Neural progenitor cell (in vitro differentiated cells): ENCODE measurements around the gene RHOF. TPM values are rescaled to one million over a fixed set of nuclear protein-coding genes. Genes with fewer than 3 reads are reported as not detected.

Experiments
- DNase-seq: peaks from one replicate; pipeline ENCODE4 v3.0.0-alpha.2; 2016; ENCODE audit warnings: low spot score
- H2AFZ ChIP-seq: fragments of 200-600 bp; sonication (generic); replicated peaks from 2 replicates; pipeline ENCODE4 v1.6.1; 2016; ENCODE audit warnings: antibody characterized with exemption
- H3F3A ChIP-seq: fragments of 200-600 bp; sonication (generic); 2 replicates; pipeline ENCODE4 v1.6.1; 2016; ENCODE audit warnings: antibody characterized with exemption, low read depth
- H3K27ac ChIP-seq: fragments of 200-600 bp; sonication (generic); 2 replicates; pipeline ENCODE4 v1.5.1; 2016; ENCODE audit warnings: mild to moderate bottlenecking
- H3K27me3 ChIP-seq: fragments of 200-600 bp; sonication (generic); 2 replicates; pipeline ENCODE4 v1.6.1; 2016; ENCODE audit warnings: mild to moderate bottlenecking, moderate library complexity
- H3K36me3 ChIP-seq: fragments of 200-600 bp; sonication (generic); 2 replicates; pipeline ENCODE4 v1.5.1; 2016
- H3K4me1 ChIP-seq: fragments of 200-600 bp; sonication (generic); 2 replicates; pipeline ENCODE4 v1.6.1; 2016; ENCODE audit warnings: mixed run types
- H3K4me2 ChIP-seq: fragments of 200-600 bp; sonication (generic); 2 replicates; pipeline ENCODE4 v1.6.1; 2016
- H3K4me3 ChIP-seq: fragments of 200-600 bp; sonication (generic); 2 replicates; pipeline ENCODE4 v1.5.1; 2016
- H3K79me2 ChIP-seq: fragments of 200-600 bp; sonication (generic); 2 replicates; pipeline ENCODE4 v1.6.1; 2016; ENCODE audit warnings: low read depth
- H3K9ac ChIP-seq: fragments of 200-600 bp; sonication (generic); 2 replicates; pipeline ENCODE4 v1.6.1; 2016
- H3K9me3 ChIP-seq: fragments of 200-600 bp; sonication (generic); 2 replicates; pipeline ENCODE4 v1.5.1; 2016; ENCODE audit warnings: low read depth
- H4K20me1 ChIP-seq: fragments of 200-600 bp; sonication (generic); 2 replicates; pipeline ENCODE4 v1.6.1; 2016; ENCODE audit warnings: low read depth
- H3K27ac Mint-ChIP-seq: 3 replicates; pipeline ENCODE4 v1.8.0; 2021; ENCODE audit warnings: mixed read lengths
- H3K27me3 Mint-ChIP-seq: 2 replicates; pipeline ENCODE4 v1.8.0; 2022; ENCODE audit warnings: low read depth, mild to moderate bottlenecking, inconsistent platforms, moderate library complexity, mixed read lengths; ENCODE audit not compliant: insufficient read depth
- H3K36me3 Mint-ChIP-seq: 3 replicates; pipeline ENCODE4 v1.8.0; 2021; ENCODE audit warnings: mixed read lengths
- H3K4me1 Mint-ChIP-seq: 3 replicates; pipeline ENCODE4 v1.8.0; 2021; ENCODE audit warnings: mixed read lengths
- H3K4me3 Mint-ChIP-seq: 3 replicates; pipeline ENCODE4 v1.8.0; 2021; ENCODE audit warnings: mild to moderate bottlenecking, moderate library complexity, mixed read lengths
- H3K9me3 Mint-ChIP-seq: 3 replicates; pipeline ENCODE4 v1.8.0; 2020; ENCODE audit warnings: mixed read lengths
- EZH2 ChIP-seq: fragments of 200-600 bp; sonication (generic); IDR thresholded peaks from 2 replicates; pipeline ENCODE4 v1.6.1; 2017; ENCODE audit warnings: antibody characterized with exemption, mild to moderate bottlenecking, moderate library complexity
- EZH2phosphoT487 ChIP-seq: fragments of 200-600 bp; sonication (generic); IDR thresholded peaks from 2 replicates; pipeline ENCODE4 v1.6.1; 2017; ENCODE audit warnings: antibody characterized with exemption
- total RNA-seq: library from RNA; depleted of rRNA; stranded (reverse); fragments of >200 nt; gene quantifications from 2 replicates; pipeline ENCODE4 v1.2.3, GENCODE V29; 2015; ENCODE audit warnings: low replicate concordance
- TF ChIP-seq, protein P1 (sequence below): fragments of 200-600 bp; sonication (generic); IDR thresholded peaks from 2 replicates; pipeline ENCODE4 v1.5.1; 2017; ENCODE audit warnings: antibody characterized with exemption, mild to moderate bottlenecking

Gene RHOF
- total RNA-seq, 1 donor from 2014 or later: 20.1 TPM

DNA sequence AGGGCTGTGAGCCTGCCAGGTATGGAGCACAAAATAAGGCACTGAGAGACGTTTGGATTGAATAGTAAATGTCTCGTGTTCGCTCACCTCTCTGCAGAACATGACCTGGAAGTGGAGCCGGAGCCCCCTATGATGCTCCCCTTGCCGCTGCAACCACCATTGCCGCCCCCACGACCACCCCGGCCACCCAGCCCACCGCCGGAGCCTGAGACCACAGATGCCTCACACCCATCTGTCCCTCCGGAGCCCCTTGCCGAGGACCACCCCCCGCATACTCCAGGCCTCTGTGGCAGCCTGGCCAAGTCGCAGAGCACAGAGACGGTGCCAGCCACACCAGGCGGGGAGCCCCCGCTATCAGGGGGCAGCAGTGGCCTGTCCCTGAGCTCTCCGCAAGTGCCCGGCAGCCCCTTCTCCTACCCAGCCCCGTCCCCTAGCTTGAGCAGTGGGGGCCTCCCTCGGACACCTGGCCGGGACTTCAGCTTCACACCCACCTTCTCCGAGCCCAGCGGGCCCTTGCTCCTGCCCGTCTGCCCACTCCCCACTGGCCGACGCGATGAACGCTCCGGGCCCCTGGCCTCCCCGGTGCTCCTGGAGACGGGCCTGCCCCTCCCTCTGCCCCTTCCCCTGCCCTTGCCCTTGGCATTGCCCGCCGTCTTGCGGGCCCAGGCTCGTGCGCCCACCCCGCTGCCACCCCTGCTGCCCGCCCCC, 29.1 kb upstream of the RHOF start:
- H3K4me2 ChIP-seq: no peak overlapping the region
- TF ChIP-seq, protein P1, sequence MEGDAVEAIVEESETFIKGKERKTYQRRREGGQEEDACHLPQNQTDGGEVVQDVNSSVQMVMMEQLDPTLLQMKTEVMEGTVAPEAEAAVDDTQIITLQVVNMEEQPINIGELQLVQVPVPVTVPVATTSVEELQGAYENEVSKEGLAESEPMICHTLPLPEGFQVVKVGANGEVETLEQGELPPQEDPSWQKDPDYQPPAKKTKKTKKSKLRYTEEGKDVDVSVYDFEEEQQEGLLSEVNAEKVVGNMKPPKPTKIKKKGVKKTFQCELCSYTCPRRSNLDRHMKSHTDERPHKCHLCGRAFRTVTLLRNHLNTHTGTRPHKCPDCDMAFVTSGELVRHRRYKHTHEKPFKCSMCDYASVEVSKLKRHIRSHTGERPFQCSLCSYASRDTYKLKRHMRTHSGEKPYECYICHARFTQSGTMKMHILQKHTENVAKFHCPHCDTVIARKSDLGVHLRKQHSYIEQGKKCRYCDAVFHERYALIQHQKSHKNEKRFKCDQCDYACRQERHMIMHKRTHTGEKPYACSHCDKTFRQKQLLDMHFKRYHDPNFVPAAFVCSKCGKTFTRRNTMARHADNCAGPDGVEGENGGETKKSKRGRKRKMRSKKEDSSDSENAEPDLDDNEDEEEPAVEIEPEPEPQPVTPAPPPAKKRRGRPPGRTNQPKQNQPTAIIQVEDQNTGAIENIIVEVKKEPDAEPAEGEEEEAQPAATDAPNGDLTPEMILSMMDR: no peak
- TF ChIP-seq EZH2phosphoT487: no peak
- TF ChIP-seq EZH2: no peak
- H3K27ac Mint-ChIP-seq: no peak overlapping the region
- no peaks in the 10 kb centered on the region for H3K9me3 ChIP-seq
- no peak overlapping the region for H3K4me3 Mint-ChIP-seq
- no peaks in the 10 kb centered on the region for H3K4me1 ChIP-seq
- no peaks in the 10 kb centered on the region for H3F3A ChIP-seq
- H3K9me3 Mint-ChIP-seq: no peaks in the 10 kb centered on the region
- no peaks in the 10 kb centered on the region for H3K79me2 ChIP-seq
- H3K27me3 Mint-ChIP-seq: peaks cover 11% of the 10 kb centered on the region
- H3K36me3 Mint-ChIP-seq: peaks cover 22% of the 10 kb centered on the region
- H3K27ac ChIP-seq: no peak overlapping the region
- no peaks in the 10 kb centered on the region for H3K4me1 Mint-ChIP-seq
- H3K4me3 ChIP-seq: no peak overlapping the region
- no peaks in the 10 kb centered on the region for H3K27me3 ChIP-seq
- H4K20me1 ChIP-seq: no peaks in the 10 kb centered on the region
- no peak for DNase-seq
- no peak overlapping the region for H3K9ac ChIP-seq
- H3K36me3 ChIP-seq: no peaks in the 10 kb centered on the region
- no peak overlapping the region for H2AFZ ChIP-seq

- Histone ChIP-seq H3K4me1 (no peaks in the 10 kb centered on the region), H3K27ac (no peak overlapping the region), H3K27me3 (no peaks in the 10 kb centered on the region), H4K20me1 (no peaks in the 10 kb centered on the region), H3K79me2 (peaks cover 8% of the 10 kb centered on the region), H3F3A (no peaks in the 10 kb centered on the region), H3K36me3 (no peaks in the 10 kb centered on the region), H3K9me3 (no peaks in the 10 kb centered on the region), H2AFZ (no peak overlapping the region), H3K9ac (no peak overlapping the region), H3K4me2 (no peak overlapping the region), H3K4me3 (no peak overlapping the region)
- H3K4me3 Mint-ChIP-seq: no peak overlapping the region
- DNase-seq: no peak
- H3K27ac Mint-ChIP-seq: no peak overlapping the region
- H3K27me3 Mint-ChIP-seq: peaks cover 8% of the 10 kb centered on the region
- H3K9me3 Mint-ChIP-seq: no peaks in the 10 kb centered on the region
- H3K36me3 Mint-ChIP-seq: peaks cover 19% of the 10 kb centered on the region
- H3K4me1 Mint-ChIP-seq: no peaks in the 10 kb centered on the region
- no peak for TF ChIP-seq EZH2
- TF ChIP-seq, protein P1: no peak
Observed at GRCh38 chr12:121820056-121820455, 26.6 kb upstream of the RHOF start.

GRCh38 chr12:121819212-121819949, 25.9 kb upstream of the RHOF start:
- peaks cover 19% of the 10 kb centered on the region for H3K36me3 Mint-ChIP-seq
- no peaks in the 10 kb centered on the region for H3K9me3 Mint-ChIP-seq
- peaks cover 8% of the 10 kb centered on the region for H3K27me3 Mint-ChIP-seq

More at GRCh38 chr12:121819212-121819949, 25.9 kb upstream of the RHOF start:
- no peak overlapping the region for H3K4me3 ChIP-seq
- Mint-ChIP-seq H3K27ac (peak overlapping the region; percentile 46), H3K4me3 (peak overlapping the region; percentile 64), H3K4me1 (no peaks in the 10 kb centered on the region)
- H3K4me1 ChIP-seq: no peaks in the 10 kb centered on the region
- H3K79me2 ChIP-seq: peaks cover 8% of the 10 kb centered on the region
- no peaks in the 10 kb centered on the region for H3F3A ChIP-seq
- H3K27ac ChIP-seq: no peak overlapping the region
- H3K9ac ChIP-seq: no peak overlapping the region
- H3K9me3 ChIP-seq: no peaks in the 10 kb centered on the region
- no peak overlapping the region for H3K4me2 ChIP-seq
- TF ChIP-seq, protein P1: no peak
- no peak for TF ChIP-seq EZH2
- no peak for TF ChIP-seq EZH2phosphoT487
- no peak for DNase-seq
- H4K20me1 ChIP-seq: no peaks in the 10 kb centered on the region
- no peak overlapping the region for H2AFZ ChIP-seq
- no peaks in the 10 kb centered on the region for H3K27me3 ChIP-seq
- no peaks in the 10 kb centered on the region for H3K36me3 ChIP-seq
